ENCODE results near the gene CNGA3.

DNA sequence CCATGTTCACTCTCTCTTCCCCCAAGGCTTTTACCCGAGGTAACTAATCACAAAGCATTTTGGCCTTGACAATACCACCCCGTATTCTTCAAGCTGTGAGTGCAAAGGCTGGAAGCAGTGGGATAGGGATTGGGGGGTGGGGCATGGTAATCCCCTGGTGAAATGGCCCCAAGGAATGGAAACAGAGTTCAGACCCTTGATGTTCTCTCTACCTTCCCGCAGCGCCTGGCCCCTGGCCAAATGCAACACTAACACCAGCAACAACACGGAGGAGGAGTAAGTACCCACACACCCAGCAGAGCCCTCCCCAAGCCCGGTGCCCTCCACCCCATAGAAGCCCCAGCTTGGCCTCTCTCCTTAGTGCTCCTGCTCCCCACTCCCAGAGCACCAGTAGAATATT lies 36.9 kb downstream of the CNGA3 start:
- TF ChIP-seq, protein P1, sequence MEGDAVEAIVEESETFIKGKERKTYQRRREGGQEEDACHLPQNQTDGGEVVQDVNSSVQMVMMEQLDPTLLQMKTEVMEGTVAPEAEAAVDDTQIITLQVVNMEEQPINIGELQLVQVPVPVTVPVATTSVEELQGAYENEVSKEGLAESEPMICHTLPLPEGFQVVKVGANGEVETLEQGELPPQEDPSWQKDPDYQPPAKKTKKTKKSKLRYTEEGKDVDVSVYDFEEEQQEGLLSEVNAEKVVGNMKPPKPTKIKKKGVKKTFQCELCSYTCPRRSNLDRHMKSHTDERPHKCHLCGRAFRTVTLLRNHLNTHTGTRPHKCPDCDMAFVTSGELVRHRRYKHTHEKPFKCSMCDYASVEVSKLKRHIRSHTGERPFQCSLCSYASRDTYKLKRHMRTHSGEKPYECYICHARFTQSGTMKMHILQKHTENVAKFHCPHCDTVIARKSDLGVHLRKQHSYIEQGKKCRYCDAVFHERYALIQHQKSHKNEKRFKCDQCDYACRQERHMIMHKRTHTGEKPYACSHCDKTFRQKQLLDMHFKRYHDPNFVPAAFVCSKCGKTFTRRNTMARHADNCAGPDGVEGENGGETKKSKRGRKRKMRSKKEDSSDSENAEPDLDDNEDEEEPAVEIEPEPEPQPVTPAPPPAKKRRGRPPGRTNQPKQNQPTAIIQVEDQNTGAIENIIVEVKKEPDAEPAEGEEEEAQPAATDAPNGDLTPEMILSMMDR (conservative IDR thresholded peaks at IDR 0.05; ENCODE audit: low read depth, low read length): no peak
- TF ChIP-seq EZH2 (IDR thresholded peaks at IDR 0.05; ENCODE audit: low read length, unreplicated experiment): no peak

All from PC-3 (cell line).